Mammary epithelial cell (primary cell): Measurements from ENCODE around the gene PMM1.

Source experiments
- EZH2 ChIP-seq: IDR thresholded peaks from 2 replicates; pipeline ENCODE4 v1.6.1; 2012; ENCODE audit warnings: low read length, inconsistent platforms, borderline replicate concordance
- TF ChIP-seq, protein P1 (sequence below), 2 donors: IDR thresholded peaks in 1 of 2; conservative IDR thresholded peaks in 1 of 2; 2 replicates each; pipeline ENCODE4 v1.5.1; 2011 to 2012; ENCODE audit warnings: inconsistent platforms in 2 of 2, low read length in 2 of 2, mild to moderate bottlenecking in 2 of 2, control low read depth in 1 of 2, low read depth in 1 of 2; ENCODE audit not compliant: insufficient read depth in 1 of 2; ENCODE audit errors: extremely low read depth in 1 of 2

DNA sequence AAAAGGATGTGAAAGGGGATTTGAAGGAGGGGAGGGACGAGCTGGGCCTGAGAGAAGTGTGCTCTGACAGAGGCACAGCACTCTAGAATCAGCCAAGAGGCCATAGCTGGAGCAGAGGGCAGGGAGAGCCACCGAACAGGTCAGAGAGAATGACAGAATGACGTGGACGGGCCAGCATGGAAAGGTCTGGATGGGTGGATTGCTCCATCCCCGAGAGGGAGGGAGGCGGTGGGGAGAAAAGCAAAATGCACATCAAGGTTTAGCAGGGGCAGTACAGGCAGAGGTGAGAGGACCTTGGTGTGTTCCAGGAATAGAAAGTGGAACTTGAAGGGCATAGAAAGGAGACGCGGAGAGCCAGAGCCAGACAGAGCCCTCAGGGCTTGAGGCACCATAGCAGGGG lies 6.9 kb downstream of the PMM1 start:
- TF ChIP-seq, protein P1, sequence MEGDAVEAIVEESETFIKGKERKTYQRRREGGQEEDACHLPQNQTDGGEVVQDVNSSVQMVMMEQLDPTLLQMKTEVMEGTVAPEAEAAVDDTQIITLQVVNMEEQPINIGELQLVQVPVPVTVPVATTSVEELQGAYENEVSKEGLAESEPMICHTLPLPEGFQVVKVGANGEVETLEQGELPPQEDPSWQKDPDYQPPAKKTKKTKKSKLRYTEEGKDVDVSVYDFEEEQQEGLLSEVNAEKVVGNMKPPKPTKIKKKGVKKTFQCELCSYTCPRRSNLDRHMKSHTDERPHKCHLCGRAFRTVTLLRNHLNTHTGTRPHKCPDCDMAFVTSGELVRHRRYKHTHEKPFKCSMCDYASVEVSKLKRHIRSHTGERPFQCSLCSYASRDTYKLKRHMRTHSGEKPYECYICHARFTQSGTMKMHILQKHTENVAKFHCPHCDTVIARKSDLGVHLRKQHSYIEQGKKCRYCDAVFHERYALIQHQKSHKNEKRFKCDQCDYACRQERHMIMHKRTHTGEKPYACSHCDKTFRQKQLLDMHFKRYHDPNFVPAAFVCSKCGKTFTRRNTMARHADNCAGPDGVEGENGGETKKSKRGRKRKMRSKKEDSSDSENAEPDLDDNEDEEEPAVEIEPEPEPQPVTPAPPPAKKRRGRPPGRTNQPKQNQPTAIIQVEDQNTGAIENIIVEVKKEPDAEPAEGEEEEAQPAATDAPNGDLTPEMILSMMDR (conservative IDR thresholded peaks at IDR 0.05 in 1 of 2, IDR thresholded peaks at IDR 0.05 in 1 of 2; ENCODE audit: extremely low read depth in 1 of 2, insufficient read depth in 1 of 2, low read depth in 1 of 2, low read length in 2 of 2), result no peak
- TF ChIP-seq EZH2, result no peak
